K562 (cell line): ENCODE measurements around the gene OR14A16. TPM values are rescaled to one million over a fixed set of nuclear protein-coding genes. Genes with fewer than 3 reads are reported as not detected.
A peak's percentile ranks its signal among the peaks of the same experiment; 100 is the strongest.

Source experiments
- ARID4B ChIP-seq: sonication (generic); formaldehyde crosslinking; IDR thresholded peaks from 2 replicates; pipeline ENCODE4 v1.8.0; 2022; ENCODE audit warnings: mild to moderate bottlenecking, missing genetic modification reagents
- CBX1 ChIP-seq: sonication (generic); IDR thresholded peaks from 2 replicates; pipeline ENCODE4 v1.6.1; 2016; ENCODE audit warnings: antibody characterized with exemption, low read depth, mild to moderate bottlenecking
- ID3 ChIP-seq, 2 experiments: fragments of 250-450 bp in 1 of 2; fragments of 450-650 bp in 1 of 2; sonication (Bioruptor Pico) in 1 of 2; IDR thresholded peaks; 2 replicates each; pipeline versions ENCODE4 v1.6.1 to v1.8.0; 2016 to 2021; ENCODE audit warnings: mild to moderate bottlenecking in 2 of 2, moderate library complexity in 2 of 2, missing compliant biosample characterization in 1 of 2, missing genetic modification characterization in 1 of 2
- ILK ChIP-seq: fragments of 450-650 bp; IDR thresholded peaks from 2 replicates; pipeline ENCODE4 v1.6.1; 2016; ENCODE audit warnings: missing genetic modification characterization, low read depth, mild to moderate bottlenecking, missing compliant biosample characterization, moderate library complexity, borderline replicate concordance
- MYBL2 ChIP-seq, 2 experiments: fragments of 450-650 bp in 1 of 2; sonication (generic) in 1 of 2; formaldehyde crosslinking in 1 of 2; IDR thresholded peaks; 2 replicates each; pipeline versions ENCODE4 v1.6.1 to v1.8.1; 2017 to 2022; ENCODE audit warnings: borderline replicate concordance in 1 of 2, inconsistent platforms in 1 of 2, low read depth in 1 of 2, mild to moderate bottlenecking in 1 of 2, missing genetic modification reagents in 1 of 2, moderate library complexity in 1 of 2
- MYC ChIP-seq, 2 experiments: fragments of 250-450 bp in 1 of 2; sonication (Bioruptor Pico) in 1 of 2; IDR thresholded peaks; 2 replicates each; pipeline versions ENCODE4 v1.5.1 to v1.6.1; 2012 to 2021; ENCODE audit warnings: low read depth in 2 of 2, borderline replicate concordance in 1 of 2, improper control_type of control experiment in 1 of 2, low read length in 1 of 2, mild to moderate bottlenecking in 1 of 2, moderate library complexity in 1 of 2
- PHF21A ChIP-seq: fragments of 450-650 bp; IDR thresholded peaks from 2 replicates; pipeline ENCODE4 v1.6.1; 2017; ENCODE audit warnings: low read depth, borderline replicate concordance
- POLR3G ChIP-seq: IDR thresholded peaks from 2 replicates; pipeline ENCODE4 v1.6.1; 2011; ENCODE audit not compliant: insufficient read length, insufficient replicate concordance; ENCODE audit errors: extremely low read depth
- RHOXF2B ChIP-seq: fragments of 250-450 bp; sonication (Bioruptor Pico); conservative IDR thresholded peaks from 2 replicates; pipeline ENCODE4 v1.5.1; 2021
- SETDB1 ChIP-seq: IDR thresholded peaks from one replicate; pipeline ENCODE4 v1.6.1; 2012; ENCODE audit warnings: low read length, control low read depth, inconsistent platforms
- SMC3 ChIP-seq: conservative IDR thresholded peaks from 2 replicates; pipeline ENCODE4 v1.6.1; 2011; ENCODE audit warnings: low read depth, low read length, improper control_type of control experiment; ENCODE audit not compliant: insufficient read depth
- THRA ChIP-seq: fragments of 450-650 bp; IDR thresholded peaks from 2 replicates; pipeline ENCODE4 v1.6.1; 2017; ENCODE audit warnings: mild to moderate bottlenecking, moderate library complexity
- TSC22D4 ChIP-seq: fragments of 450-650 bp; IDR thresholded peaks from 2 replicates; pipeline ENCODE4 v1.6.1; 2016; ENCODE audit warnings: missing genetic modification characterization, missing biosample characterization, control low read depth
- USF2 ChIP-seq: sonication (generic); formaldehyde crosslinking; IDR thresholded peaks from 2 replicates; pipeline ENCODE4 v1.5.0; 2020; ENCODE audit warnings: missing genetic modification reagents
- ZBTB8A ChIP-seq: fragments of 450-650 bp; IDR thresholded peaks from 2 replicates; pipeline ENCODE4 v1.6.1; 2018; ENCODE audit warnings: mild to moderate bottlenecking, moderate library complexity; ENCODE audit not compliant: partially characterized antibody
- ZNF23 ChIP-seq: fragments of 250-450 bp; sonication (Bioruptor Pico); IDR thresholded peaks from 2 replicates; pipeline ENCODE4 v1.4.0; 2020; ENCODE audit warnings: mild to moderate bottlenecking
- ZNF239 ChIP-seq: fragments of 250-450 bp; sonication (Bioruptor Pico); IDR thresholded peaks from 2 replicates; pipeline ENCODE4 v1.4.0; 2020; ENCODE audit warnings: mild to moderate bottlenecking
- polyA plus RNA-seq, 8 experiments: library from polyadenylated mRNA; depleted of rRNA in 4 of 8; stranded (reverse) in 5 of 8; unstranded in 3 of 8; fragments of >200 nt; fragmentation: Nextera tagmentation in 2 of 8; fragmentation: Illumina TruSeq in 1 of 8; extraction: Ambion mirVana in 2 of 8; extraction: Trizol in 1 of 8; gene quantifications; 2 replicates each; pipeline versions ENCODE4 v1.2.1 to v1.2.3, GENCODE V29; 2011 to 2014; ENCODE audit warnings: inconsistent platforms in 1 of 8, missing spikeins in 1 of 8
- total RNA-seq, 7 experiments: library from RNA; depleted of rRNA in 6 of 7; stranded (reverse); fragments of >200 nt in 6 of 7; fragmentation: Illumina TruSeq in 2 of 7; extraction: Trizol in 2 of 7; gene quantifications; 2 replicates each; pipeline versions ENCODE4 v1.2.1 to v1.2.3, GENCODE V29; 2011 to 2021; ENCODE audit warnings: low replicate concordance in 1 of 7

The OR14A16 gene
- total and polyA plus RNA-seq, 9 of the 15 experiments (the other 6 are each of a cell fraction or from before 2014, with no cell fraction given), result not detected

- TF ChIP-seq USF2 (CRISPR knock-in tag) (no peak), ILK (tag) (no peak), TSC22D4 (tag) (no peak), THRA (no peak), PHF21A (no peak; the same call in 1 of the 2 replicates), ZNF239 (CRISPR knock-in tag) (no peak), MYC (IDR thresholded peaks at IDR 0.05; ENCODE audit: low read depth, low read length) (peak; percentile 21), MYC (CRISPR knock-in tag; IDR thresholded peaks at IDR 0.05; ENCODE audit: borderline replicate concordance, low read depth) (no peak), SMC3 (peak; percentile 40), CBX1 (no peak; the same call in 1 of the 2 replicates), MYBL2 (IDR thresholded peaks at IDR 0.05; ENCODE audit: low read depth) (no peak), MYBL2 (CRISPR knock-in tag; IDR thresholded peaks at IDR 0.05; ENCODE audit: borderline replicate concordance) (no peak), ID3 (CRISPR knock-in tag; IDR thresholded peaks at IDR 0.05) (no peak), ID3 (tag; IDR thresholded peaks at IDR 0.05) (no peak; the same call in none of the 2 replicates), RHOXF2B (CRISPR knock-in tag) (no peak), ARID4B (CRISPR knock-in tag) (peak; percentile 66; the same call in 1 of the 2 replicates), SETDB1 (no peak), ZNF23 (CRISPR knock-in tag) (no peak), POLR3G (no peak), ZBTB8A (no peak)
Measured at GRCh38 chr1:247857069-247857984, 33.4 kb upstream of the OR14A16 start, which contains the start of gene TRIM58 (continued).
